HG02840 (cell line): ENCODE measurements around the gene MTHFR.

Source experiments
- ATAC-seq: cut with Tn5 transposase; IDR thresholded peaks from one replicate; pipeline ENCODE4 v1.9.1; 2021; ENCODE audit warnings: mild to moderate bottlenecking, moderate library complexity, moderate number of reproducible peaks; ENCODE audit not compliant: unreplicated experiment, low FRiP score

Gene MTHFR

DNA sequence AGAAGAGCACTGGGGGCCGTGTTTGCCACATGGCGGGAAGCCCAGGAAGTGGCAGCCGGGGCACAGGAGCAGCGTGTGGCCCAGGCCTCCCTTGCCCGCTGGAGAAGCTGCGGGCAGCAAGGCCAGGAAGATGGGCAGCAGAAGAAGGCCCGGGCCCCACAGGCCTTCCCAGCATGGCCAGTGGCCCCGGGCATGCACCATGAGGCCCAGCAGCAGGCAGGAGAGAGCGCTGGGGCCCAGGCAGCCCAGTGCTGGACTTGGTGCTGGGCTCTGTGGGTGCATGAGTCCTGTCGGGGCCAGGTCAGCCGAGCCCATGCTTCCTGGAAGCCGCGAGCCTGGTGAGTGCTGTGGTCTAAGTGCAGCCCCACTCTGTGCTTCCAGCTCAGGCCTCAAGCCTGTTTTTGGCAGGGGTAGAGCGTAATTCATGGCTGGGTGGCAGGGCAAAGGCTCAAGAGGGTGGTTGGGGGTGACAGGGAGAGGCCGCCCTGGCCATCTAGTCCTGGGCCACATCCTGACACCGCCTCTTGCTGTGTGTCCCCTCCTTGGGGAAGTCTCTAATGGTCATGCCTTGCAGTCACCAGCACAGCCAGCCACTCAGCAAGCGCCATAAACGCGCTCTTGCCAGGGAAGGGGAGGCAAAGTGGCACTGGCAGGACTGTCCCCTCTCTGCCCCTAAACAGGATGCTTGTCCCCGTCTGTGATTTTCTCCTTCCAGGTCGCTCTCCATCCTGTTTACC, 21.3 kb downstream of the MTHFR start:
- no peak for ATAC-seq

DNA sequence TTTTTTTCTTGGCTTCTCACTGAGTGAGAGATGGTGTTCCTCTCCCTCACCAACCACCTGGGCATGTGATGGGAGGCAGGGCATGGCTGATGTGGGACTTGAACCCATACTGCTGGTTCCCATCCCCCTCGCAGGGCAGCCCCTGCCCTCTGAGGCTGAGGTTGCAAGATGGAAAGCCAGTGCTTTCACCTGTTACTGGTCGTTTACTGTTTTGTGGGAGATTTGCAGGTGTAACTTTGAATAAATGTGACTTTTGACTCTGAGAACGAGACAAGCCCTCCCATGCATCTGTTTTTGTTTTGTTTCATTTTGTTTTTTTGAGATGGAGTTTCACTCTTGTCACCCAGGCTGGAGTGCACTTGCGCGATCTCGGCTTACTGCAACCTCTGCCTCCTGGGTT, 22.2 kb downstream of the MTHFR start:
- ATAC-seq: no peak

DNA sequence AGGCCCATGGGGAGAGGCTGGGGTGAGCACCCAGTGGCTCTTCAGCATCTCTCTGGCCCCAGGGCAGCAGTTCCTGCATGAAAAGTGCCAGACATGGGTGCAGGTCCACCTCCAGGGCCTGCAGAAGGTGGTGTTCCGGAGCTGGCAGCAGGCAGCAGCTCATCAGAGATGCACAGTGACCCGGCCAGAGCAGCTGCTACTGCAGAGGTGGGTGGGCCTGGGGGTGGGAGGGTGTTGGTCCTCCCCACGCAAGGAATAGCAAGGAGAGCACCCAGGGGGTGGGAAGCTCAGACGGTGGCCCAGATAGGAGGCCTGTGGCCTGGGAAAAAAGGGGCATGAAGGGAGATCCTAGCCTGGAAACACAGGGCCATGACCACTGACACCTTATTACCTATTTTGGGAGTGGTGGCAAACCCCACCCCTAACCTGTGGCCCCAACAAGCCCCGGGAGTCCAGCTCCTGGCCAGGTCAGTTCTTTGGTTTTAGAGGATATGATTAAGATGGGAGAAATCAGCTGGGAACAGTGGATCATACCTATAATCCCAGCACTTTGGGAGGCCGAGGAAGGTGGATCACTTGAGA, 23.5 kb downstream of the MTHFR start:
- ATAC-seq: no peak

DNA sequence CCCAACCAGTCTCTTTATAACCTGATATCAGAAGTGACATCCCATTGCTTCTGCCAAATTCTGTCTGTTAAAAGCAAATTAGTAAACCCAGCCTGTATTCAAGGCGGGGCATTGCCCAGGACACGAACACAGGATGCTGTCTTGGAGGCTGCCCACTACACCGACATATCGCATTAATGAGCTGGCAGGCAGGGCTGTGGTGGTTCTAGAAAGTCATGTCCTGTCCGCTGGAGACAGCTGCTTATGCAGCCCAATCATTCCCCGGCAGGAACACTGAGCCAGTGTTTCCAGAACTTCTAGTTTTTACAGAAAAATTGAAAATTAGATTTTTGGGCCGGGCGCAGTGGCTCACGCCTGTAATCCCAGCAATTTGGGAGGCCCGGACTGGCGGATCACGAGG, 24.5 kb downstream of the MTHFR start:
- ATAC-seq: no peak

DNA sequence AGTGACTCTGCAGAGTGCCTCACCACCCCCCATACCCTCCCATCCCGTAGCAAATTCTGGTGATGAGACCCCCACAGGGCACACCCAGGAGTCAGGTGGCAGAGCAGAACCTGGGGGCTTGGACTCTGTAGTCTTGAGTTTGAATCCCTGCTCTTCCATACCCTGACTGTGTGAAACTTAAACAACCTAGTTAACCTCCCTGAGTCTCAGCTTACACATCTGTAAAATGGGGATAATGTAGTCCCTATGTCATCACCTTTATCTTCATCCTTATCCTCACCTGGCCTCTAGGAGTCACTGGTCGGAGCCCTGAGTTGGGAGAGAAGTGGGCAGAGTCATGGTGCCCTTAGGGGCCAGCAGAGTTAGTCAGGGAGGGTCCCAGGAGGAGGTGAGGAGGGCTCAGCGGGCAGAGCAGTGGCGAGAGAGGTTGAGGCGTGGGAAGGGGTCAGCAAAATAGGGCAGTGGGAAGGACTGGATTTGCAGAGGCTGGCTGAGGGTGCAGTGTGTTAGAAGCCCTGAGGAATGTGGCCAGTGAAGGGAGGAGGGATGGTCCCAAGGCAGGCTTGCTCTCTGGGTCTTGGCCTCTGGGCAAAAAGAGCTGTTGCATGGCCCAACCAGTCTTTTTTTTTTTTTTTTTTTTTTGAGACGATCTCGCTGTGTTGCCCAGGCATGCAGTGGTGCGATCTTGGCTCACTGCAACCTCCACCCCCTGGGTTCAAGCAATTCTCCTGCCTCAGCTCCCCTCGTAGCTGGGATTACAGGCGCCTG, 25.2 kb downstream of the MTHFR start:
- ATAC-seq: no peak

DNA sequence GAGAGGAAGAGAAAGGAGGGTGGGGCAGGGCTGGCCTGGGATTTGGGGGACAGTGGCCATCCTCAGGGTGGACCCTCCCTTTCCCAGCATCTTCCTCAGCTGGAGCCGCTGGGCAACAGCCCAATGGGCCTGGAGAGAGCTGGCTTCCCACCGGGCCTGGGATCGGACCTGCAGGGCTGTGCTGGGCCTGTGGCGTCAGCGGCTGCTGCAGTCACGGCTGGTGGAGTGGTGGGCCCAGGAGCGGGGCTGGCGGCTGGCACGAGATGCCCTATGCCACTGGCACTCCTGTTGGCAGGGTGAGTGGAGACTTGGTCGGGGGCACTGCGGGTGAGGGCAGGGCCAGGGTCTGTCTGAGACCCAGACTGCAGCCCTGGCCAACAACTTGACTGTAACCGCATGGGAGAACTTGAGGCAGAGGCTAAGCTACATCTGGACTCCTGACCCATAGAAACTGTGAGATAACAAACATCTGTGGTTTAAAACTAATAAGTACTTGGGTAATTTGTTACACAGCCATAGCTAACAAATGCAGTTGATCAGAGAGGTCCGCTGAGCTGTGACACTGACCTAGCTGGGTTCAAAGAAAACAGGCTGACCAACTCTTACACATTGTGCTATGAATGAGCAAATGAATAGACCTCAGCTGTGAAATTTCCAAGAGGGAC, 25.9 kb downstream of the MTHFR start:
- ATAC-seq: no peak

DNA sequence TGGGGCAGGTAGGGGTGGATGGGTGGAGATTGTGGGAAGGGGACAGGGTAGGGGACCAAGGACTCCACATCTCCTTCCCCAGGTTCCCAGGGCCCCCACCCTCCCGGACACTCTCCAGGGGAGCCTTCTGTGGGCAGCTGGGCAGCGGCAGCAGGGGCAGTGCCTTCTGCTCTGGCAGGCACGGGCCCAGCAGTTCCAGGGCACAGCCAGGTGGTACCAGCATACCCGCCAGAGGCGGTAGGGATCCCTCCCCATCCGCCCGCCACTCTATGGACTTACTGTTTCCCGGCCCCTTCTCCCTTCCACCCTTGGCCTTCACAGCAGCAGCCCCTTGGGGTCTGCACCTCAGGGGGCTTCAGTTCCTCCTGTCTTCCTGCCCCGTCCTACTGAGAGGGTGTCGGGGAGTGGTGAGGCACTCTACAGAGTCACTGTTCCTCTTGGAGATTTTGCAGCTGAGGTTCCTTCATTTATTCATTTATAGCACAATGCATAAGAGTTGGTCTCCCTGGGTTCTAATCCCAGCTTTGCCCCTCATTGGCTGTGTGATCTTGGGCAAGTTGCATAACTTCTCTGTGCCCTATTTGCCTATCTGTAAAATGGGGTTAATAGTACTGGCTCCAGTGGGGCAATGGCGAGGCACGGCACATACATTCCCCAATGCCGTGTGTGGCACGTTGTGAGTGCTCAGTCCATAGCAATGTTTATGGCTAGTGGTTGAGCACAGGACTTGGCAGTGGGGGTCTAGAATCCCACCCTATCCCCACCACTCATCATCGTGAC, 26.7 kb downstream of the MTHFR start:
- no peak for ATAC-seq

DNA sequence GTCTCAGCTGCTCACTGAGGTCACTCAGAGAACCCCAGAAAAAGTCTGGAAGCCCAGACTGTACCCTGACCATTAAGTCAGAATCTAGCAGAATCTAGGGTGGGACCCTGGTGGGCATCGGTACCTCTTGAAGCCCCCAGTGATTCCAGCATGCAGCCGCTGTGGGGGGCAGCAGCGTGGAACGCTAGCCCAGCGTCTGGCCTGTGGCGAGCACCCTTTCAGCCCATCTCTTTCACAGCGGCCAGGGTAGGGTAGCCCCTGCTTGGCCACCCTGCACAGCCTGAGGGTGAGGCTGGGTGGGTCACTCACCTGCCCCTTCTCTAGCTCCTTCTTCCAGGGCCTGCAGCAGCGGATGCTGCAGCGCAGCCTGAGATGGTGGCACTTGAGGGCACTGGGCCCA, 27.4 kb downstream of the MTHFR start:
- ATAC-seq: no peak

DNA sequence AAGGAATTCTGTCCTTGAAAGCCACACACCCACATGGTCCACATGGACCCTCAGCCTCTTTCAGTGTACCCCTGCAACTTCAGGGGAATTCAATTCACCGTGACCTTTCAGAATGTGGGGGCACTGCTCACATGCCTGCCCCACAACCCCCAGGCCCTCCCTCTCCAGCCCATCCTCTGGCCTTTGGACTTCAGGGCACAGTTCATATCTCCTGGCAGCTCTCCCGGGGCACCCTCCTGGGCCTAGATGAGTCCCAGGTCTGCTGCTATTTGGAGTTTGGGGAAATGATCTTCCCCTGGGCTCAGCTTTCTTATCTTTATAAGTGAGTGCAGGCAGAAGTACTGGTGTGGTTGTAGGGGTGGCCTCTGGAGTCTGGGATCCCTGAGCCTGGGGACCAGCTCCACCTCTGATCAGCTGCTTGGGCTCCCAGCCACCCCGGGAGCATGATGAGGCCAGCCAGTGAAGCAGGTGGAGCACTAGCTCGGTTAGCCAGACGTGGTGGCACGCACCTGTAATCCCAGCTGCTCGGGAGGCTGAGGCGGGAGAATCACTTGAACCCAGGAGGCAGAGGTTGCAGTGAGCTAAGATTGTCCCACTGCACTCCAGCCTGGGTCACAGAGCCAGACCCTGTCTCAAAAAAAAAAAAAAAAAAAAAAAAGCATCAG, 28.0 kb downstream of the MTHFR start:
- no peak for ATAC-seq

DNA sequence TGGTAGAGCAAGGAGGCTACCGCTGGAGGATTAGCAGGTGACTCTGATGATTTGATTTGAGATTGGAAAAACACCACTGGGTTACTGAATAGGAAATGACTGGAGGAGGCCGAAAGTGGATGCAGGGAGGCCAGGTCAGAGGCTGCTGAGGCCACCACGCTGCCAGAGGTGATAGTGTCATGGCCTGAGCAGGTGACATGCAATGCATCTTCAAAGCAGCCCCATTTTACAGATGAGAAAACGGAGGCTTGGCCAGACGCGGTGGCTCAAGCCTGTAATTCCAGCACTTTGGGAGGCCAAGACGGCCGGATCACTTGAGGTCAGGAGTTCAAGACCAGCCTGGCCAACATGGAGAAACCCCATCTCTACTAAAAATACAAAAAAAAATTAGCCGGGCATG, 31.0 kb downstream of the MTHFR start:
- ATAC-seq: no peak

DNA sequence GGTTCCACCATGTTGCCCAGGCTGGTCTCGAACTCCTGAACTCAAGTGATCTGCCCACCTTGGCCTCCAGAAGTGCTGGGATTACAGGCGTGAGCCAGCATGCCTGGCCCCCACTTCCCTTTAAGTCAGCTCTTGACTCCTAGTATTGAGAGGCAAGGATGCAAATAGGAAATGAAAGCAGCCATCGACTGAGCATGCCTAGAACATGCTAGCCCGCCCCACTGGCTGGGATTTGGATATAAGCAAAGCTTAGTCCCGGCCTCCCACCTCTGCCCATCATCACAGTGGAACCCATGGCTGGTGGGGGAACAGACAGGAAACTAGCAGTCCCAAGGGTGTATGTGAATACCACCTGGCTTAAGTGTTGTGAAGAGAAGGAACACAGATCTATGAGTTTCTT, 33.3 kb downstream of the MTHFR start:
- no peak for ATAC-seq

DNA sequence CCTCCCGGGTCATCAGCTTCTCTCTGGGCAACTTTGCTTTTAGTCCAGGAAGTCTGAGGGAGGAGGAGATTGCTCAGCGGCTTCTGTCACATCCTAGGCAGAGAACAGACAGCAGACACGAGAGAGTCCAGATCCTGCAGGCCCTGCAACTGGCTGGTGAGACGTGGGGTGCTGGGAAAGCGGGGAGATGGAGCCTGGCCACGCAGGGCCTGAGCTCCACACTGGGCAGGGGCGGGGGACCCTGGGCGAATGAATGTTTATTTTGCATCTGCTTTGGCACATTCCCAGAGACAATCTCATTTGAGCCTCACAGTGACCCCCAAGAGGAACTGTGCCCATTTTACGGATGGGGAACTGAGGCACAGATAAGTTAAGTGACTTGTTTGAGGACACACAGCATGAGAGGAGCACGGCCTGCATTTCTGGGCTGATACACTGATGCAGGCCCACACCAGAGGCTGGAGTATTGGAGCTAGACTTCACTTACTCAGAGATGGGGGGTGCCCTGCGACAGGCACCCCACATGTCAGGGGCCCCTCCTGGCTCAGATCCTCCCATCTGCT, 34.2 kb downstream of the MTHFR start:
- ATAC-seq: no peak

DNA sequence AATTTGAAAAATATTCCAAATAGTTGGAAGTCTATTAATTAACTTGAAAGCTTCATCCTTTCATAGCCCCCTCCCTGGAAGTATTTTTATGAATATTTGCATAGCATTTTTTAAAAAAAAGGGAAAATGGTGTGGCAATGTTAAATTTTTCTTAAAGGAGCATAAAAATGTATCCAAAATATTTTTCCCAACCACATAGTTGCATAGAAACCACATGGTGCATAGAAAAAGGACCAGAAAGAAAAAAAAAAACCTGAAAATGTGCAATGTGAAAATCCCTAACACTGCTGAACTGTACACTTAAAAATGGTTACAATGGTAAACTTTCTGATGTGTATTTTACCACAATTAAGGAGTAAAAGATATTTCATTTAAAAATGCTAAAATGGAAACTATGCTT, 35.8 kb downstream of the MTHFR start:
- no peak for ATAC-seq

DNA sequence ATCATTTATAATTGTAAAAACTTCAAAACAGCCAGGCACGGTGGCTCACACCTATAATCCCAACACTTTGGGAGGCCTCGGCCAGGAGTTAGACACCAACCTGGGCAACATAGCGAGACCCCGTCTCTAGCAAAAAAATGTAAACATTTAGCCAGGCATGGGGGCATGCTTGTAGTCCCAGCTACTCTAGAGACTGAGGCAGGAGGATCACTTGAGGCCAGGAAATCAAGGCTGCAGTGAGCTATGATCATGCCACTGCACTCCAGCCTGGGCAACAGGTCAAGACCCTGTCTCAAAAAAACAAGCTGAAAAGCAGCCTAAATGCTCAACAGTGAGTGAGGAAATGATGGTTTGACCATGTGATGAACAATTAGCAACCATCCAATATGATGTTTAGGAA, 36.5 kb downstream of the MTHFR start:
- no peak for ATAC-seq

DNA sequence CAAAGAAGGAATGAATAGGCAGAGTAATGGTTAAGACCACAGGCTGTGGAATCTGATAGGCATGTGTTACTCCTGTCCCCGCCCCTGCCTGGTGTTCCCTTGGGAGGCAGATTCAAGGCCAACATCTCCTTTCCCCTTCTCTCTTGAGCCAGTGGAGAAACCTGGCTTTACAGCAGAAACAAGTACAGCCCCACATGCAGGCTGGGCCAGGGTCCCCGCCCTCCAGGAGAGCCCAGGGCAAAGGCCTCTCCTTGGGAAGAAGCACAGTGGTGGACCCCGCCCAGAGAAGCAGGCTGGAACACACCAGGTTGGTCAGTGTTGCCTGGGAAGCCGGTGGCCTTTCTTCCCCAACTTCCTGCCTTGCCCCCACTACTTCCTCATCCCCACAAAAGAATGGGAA, 36.9 kb downstream of the MTHFR start:
- ATAC-seq: no peak

DNA sequence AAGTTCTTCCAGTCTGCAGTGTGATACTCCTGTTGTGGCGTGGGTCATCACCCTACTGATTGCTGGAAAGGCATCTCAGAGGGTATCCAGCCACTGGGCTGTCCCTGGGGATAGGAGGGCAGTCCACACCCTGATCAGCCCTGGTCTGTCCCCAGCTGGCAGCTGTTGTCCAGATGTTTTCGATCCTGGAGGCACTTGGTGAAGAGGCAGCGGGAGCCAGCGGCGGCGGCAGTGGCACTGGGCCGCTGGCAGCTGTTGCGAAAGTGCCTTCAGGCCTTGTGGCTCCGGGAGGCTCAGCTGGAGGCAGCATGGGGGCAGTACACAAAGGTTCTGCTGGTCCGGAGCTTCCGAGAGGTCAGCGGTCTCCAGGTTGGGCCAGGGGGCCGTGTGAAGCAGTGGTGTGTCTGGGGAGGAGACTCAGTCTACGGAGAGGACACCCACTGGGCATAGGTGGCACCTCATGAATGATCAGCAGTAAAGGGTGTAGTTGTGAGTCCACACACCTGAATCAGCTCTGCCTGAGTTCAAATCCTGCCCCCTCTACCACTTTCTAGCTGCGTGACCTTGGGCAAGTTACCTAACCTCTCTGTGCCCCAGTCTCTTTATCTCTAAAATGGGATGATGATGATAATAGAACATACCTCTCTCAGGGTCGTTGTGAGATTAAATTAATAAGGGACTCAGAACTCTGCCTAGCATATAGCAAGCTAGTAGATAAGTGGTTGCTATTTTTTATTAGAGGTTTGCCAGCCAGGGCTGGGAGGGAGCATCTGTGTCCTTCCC, 37.7 kb downstream of the MTHFR start:
- no peak for ATAC-seq

DNA sequence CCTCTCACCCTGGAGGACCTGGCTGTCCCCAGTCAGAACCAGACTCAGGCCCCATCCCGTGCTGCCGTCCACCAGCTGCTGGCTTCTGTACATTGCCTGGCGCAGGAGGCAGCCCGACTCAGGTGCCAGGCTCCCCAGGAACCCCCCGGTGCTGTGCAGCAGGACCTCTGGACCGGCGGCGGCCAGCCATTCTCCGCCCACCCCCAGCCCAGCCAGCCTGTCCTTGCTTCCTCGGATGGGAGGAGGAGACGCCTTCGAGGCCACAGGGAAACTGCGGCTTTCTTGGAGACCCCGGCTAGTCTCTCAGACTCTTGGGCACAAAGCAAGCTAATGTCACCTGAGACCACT, 39.4 kb downstream of the MTHFR start:
- ATAC-seq: no peak

DNA sequence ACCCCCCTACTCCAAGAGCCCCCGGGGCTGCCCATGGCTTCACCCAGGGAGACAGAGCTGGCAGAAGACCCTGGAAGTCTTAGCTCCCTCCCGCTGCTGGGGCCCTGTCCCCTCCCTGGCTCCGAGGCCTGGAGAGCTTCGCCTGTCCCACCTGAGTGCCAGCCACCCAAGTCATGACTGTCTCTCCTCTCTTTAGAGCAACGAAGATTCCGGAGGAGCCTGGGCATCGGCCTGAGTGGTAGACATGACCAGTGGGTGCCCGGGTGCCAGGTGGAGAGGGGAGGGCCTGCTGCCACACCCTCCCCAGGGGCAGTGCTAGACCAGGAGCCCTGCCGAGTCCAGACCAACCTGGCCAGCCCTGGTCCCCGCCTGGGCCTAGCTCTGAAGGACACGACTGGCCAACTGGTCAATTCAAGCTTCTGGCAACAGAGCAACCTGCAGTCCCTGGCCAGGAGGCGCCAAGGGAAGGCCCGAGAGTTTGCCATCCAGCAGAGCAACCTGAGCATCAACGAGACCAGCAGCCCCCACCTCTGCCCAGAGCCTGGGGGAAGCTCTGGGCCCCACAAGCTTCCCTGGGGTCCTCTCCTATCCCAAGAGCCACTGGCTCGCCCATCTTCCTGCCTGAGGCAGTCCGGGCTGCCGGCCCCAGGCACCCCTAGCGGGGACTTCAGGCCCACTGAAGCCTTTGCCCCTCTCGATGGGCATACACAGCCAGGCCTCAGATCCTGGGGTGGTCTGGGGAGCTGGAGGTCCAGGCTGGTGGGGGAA, 39.9 kb downstream of the MTHFR start:
- ATAC-seq: no peak
